HG02852 (cell line): ENCODE results near the gene CES4A.
"Not testable (repeated sequence)": the region's sequence is repeated elsewhere in the genome, so short reads cannot be mapped to it uniquely, and the experiment has no call there.

Experiments used
- ATAC-seq: cut with Tn5 transposase; IDR thresholded peaks from one replicate; pipeline ENCODE4 v1.9.1; 2021; ENCODE audit warnings: mild to moderate bottlenecking, moderate library complexity; ENCODE audit not compliant: unreplicated experiment

Gene CES4A

GRCh38 chr16:66955363-66956153 is 32.8 kb upstream of the CES4A start:
- ATAC-seq, result not testable (repeated sequence)

- ATAC-seq, result not testable (repeated sequence)
Measured at GRCh38 chr16:66956154-66956457, 32.3 kb upstream of the CES4A start.

- ATAC-seq, result no peak
Measured at GRCh38 chr16:66958857-66959703, 29.3 kb upstream of the CES4A start.

GRCh38 chr16:66959704-66960161 is 28.7 kb upstream of the CES4A start:
- ATAC-seq, result no peak

GRCh38 chr16:66960270-66960669 is 28.1 kb upstream of the CES4A start:
- no peak for ATAC-seq

- peak; percentile 70 for ATAC-seq
Measured at GRCh38 chr16:66961065-66961744, 27.2 kb upstream of the CES4A start, which contains the start of gene CES3. Gene CES3, plus strand, starts transcription at chr16:66961266. Its CDS starts 42 bp downstream, at chr16:66961308.

GRCh38 chr16:66961914-66962313 is 26.5 kb upstream of the CES4A start:
- no peak for ATAC-seq

- no peak for ATAC-seq
Measured at GRCh38 chr16:66964049-66964448, 24.3 kb upstream of the CES4A start.

- ATAC-seq, result no peak
Measured at GRCh38 chr16:66968847-66969246, 19.5 kb upstream of the CES4A start.

- no peak for ATAC-seq
Measured at GRCh38 chr16:66970775-66971720, 17.3 kb upstream of the CES4A start.

- no peak for ATAC-seq
Measured at GRCh38 chr16:66972983-66973382, 15.4 kb upstream of the CES4A start.

- ATAC-seq, result no peak
Measured at GRCh38 chr16:66973716-66974115, 14.7 kb upstream of the CES4A start.

GRCh38 chr16:66974156-66974931 is 14.0 kb upstream of the CES4A start:
- not testable (repeated sequence) for ATAC-seq

GRCh38 chr16:66974932-66975246 is 13.5 kb upstream of the CES4A start:
- not testable (repeated sequence) for ATAC-seq

- ATAC-seq, result no peak
Measured at GRCh38 chr16:66975302-66975893, 13.0 kb upstream of the CES4A start.

- ATAC-seq, result no peak
Measured at GRCh38 chr16:66976746-66977145, 11.6 kb upstream of the CES4A start.

GRCh38 chr16:66977341-66978113 is 10.9 kb upstream of the CES4A start:
- ATAC-seq, result peak; percentile 83

GRCh38 chr16:66979011-66979717 is 9.2 kb upstream of the CES4A start:
- no peak for ATAC-seq
